D721Med (cell line): Measurements from ENCODE around the gene PCNX2.

Experiments
- DNase-seq: peaks from one replicate; pipeline ENCODE4 v3.0.0; 2011; ENCODE audit warnings: low spot score; ENCODE audit not compliant: insufficient read length
- FAIRE-seq: peaks from 2 replicates; lab custom pipeline; 2011; peaks lifted over from hg19 to GRCh38; lab: Jason Lieb, UNC
- CTCF ChIP-seq: IDR thresholded peaks from 2 replicates; pipeline ENCODE4 v1.5.1; 2012; ENCODE audit warnings: mild to moderate bottlenecking, control low read depth; ENCODE audit not compliant: insufficient read depth; ENCODE audit errors: missing control alignments

The PCNX2 gene

GRCh38 chr1:233211106-233211505 lies 84.4 kb downstream of the PCNX2 start:
- DNase-seq = no peak
- no peak for TF ChIP-seq CTCF
- no peak for FAIRE-seq

DNA sequence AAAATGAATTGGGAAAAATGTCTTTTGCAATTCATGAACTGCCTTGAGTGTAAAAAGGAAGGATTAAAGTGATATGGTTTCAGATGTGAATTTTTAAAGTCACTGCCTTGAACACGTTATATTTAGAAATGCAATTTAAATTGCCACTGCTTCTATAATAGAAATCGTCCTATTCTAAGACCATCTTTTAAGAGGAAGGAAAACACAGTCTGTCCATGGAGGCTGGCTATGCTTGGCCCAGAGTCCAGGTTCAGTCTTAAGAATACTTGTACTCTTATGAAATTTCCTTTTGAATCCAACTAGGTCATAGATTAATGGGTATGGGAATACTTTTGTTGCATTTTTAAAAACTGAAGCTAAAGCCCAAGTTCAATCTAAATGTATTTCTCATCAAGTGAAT lies 86.0 kb downstream of the PCNX2 start:
- DNase-seq (no peak), FAIRE-seq (peak; percentile 80)
- no peak for TF ChIP-seq CTCF

GRCh38 chr1:233208687-233209086 lies 86.8 kb downstream of the PCNX2 start:
- no peak for FAIRE-seq
- no peak for TF ChIP-seq CTCF
- no peak for DNase-seq

- FAIRE-seq = no peak
- TF ChIP-seq CTCF = no peak
- no peak for DNase-seq
Observed at GRCh38 chr1:233197940-233198339, 97.6 kb downstream of the PCNX2 start.

- DNase-seq (no peak), FAIRE-seq (no peak)
- no peak for TF ChIP-seq CTCF
Observed at GRCh38 chr1:233193741-233194140, 101.8 kb downstream of the PCNX2 start.

DNA sequence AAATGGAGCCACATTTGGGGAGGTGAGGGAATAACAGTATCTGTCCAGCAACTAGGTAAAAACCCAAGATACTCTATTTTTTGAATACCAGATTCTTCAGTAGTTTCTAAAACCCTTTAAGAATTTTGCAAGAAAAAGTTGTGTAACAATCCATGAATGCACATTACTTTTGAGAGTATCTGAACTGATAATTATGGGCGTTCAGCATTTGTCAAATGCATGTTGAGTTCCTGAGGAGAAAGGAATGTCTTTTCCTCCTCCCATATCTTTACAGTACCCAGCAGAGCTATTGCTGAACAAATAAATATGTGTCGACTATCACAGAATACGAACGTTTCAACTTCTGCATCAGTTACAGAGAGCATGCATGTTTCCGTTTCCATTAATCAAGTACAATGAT lies 104.5 kb downstream of the PCNX2 start:
- DNase-seq (no peak), FAIRE-seq (peak; percentile 67)
- no peak for TF ChIP-seq CTCF

DNA sequence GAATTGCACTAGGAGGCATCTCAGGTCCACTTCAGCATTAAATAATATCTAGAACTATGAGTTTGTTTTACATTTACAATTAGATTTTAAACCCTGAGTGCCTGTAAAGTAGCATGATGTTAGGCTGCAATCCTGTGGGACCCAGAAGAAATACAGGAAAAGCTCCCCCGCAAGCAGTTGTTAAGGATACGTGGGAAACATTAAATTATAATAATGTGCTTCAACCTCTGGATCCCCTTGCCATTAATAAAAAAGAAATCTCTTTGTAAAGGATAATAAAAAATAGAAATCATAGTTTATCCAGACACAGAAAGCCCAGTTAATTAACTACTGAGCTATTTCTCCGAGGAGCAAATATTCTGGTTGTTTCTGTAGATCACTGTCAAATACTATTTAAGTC lies 106.0 kb downstream of the PCNX2 start:
- DNase-seq (no peak), FAIRE-seq (no peak)
- TF ChIP-seq CTCF = no peak
